Measurements from ENCODE around the gene ARMH4. TPM values are rescaled to one million over a fixed set of nuclear protein-coding genes. Genes with fewer than 3 reads are reported as not detected.

ARMH4 gene, protein sequence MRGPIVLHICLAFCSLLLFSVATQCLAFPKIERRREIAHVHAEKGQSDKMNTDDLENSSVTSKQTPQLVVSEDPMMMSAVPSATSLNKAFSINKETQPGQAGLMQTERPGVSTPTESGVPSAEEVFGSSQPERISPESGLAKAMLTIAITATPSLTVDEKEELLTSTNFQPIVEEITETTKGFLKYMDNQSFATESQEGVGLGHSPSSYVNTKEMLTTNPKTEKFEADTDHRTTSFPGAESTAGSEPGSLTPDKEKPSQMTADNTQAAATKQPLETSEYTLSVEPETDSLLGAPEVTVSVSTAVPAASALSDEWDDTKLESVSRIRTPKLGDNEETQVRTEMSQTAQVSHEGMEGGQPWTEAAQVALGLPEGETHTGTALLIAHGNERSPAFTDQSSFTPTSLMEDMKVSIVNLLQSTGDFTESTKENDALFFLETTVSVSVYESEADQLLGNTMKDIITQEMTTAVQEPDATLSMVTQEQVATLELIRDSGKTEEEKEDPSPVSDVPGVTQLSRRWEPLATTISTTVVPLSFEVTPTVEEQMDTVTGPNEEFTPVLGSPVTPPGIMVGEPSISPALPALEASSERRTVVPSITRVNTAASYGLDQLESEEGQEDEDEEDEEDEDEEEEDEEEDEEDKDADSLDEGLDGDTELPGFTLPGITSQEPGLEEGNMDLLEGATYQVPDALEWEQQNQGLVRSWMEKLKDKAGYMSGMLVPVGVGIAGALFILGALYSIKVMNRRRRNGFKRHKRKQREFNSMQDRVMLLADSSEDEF
- 1.00 and 4.0 TPM in 2 replicates for total RNA-seq

GRCh38 chr14:58152014-58152857, at the start of gene ARMH4:
TSS of gene ARMH4 (minus strand) at chr14:58152213. CDS start at chr14:58139358, 12,855 bp downstream.

GRCh38 chr14:58199726-58200479, 47.9 kb upstream of the ARMH4 start, which contains the start of gene ACTR10:
TSS of gene ACTR10 (plus strand) at chr14:58200149. CDS start at chr14:58200218, 69 bp downstream.

Other genes starting within 250 kb of the ARMH4 start
- 40.7 and 50.8 TPM in 2 replicates for gene ACTR10, start 47.9 kb upstream of the ARMH4 start, total RNA-seq
- 78.8 and 83.8 TPM in 2 replicates for gene PSMA3, start 92.6 kb upstream of the ARMH4 start, total RNA-seq
- gene ARID4A, start 146.3 kb upstream of the ARMH4 start, total RNA-seq = 7.0 and 8.2 TPM in 2 replicates
- not detected in 2 replicates for gene TOMM20L, start 243.7 kb upstream of the ARMH4 start, total RNA-seq

All from smooth muscle cell of bladder (primary cell).